GM21515 (cell line): ENCODE measurements around the gene GCDH.
"Not testable (repeated sequence)": the region's sequence is repeated elsewhere in the genome, so short reads cannot be mapped to it uniquely, and the experiment has no call there.

Experiments used
- ATAC-seq: cut with Tn5 transposase; IDR thresholded peaks from one replicate; pipeline ENCODE4 v1.9.1; 2021; ENCODE audit not compliant: unreplicated experiment

GCDH gene

GRCh38 chr19:12872255-12872654 is 18.7 kb upstream of the GCDH start:
- ATAC-seq: no peak

- ATAC-seq: no peak
These were observed 17.7 kb upstream of the GCDH start for GRCh38 chr19:12872941-12873890.

- no peak for ATAC-seq
These were observed 16.8 kb upstream of the GCDH start for GRCh38 chr19:12873891-12874745.

DNA sequence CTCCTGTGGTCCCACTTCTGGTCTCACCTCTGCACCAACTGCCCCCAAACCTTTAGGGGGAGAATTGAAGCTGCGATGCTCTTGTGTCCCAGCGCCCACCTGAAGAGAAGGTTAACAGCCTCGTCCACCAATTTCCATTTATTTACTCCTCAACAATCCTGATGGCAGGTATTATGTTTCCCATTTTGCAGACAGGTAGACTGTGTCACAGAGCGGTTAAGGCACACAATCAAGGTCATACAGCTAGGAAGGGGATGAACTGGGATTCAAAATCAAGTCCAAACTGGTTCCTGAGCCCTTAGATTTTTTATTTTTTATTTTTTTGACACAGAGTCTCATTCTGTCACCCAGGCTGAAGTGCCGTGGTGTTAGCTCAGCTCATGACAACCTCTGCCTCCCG is 15.9 kb upstream of the GCDH start:
- no peak for ATAC-seq

GRCh38 chr19:12880551-12881171 is 10.3 kb upstream of the GCDH start:
- no peak for ATAC-seq

DNA sequence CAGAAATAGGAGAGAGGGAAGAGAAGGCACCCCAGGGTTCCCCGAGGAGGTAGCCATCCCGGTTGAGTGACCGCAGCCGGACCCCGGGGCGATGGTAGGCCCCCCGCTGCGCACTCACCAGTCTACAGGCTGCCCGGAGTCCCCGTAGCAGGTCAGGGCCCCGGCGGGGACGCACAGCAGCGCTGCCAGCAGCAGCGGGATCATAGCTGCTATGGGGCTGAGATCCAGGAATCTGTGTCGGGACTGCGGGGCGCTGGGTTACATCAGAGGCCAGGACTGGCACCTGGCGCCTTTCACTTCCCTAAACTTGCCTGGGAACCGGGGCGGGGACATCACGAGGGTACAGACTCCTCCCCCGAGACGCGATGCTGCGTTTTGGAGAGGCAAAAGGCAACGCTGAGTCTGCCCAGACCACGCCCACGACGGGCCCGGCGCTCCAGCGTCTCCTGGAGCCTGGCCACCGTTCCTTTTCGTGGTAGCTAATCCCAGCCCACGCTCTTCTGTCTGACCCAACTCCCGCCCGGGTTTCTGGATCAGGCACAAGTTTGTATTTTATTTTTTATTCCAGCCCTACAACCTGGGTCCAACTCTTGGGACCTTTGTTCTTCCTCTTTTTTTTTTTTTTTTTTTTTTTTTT is 9.7 kb upstream of the GCDH start, which contains the start of gene DNASE2:
TSS of gene DNASE2 (minus strand) at position 278 of the 637 bp plus-strand sequence. CDS start at position 204, 74 bp downstream.
- peak; percentile 63 for ATAC-seq

DNA sequence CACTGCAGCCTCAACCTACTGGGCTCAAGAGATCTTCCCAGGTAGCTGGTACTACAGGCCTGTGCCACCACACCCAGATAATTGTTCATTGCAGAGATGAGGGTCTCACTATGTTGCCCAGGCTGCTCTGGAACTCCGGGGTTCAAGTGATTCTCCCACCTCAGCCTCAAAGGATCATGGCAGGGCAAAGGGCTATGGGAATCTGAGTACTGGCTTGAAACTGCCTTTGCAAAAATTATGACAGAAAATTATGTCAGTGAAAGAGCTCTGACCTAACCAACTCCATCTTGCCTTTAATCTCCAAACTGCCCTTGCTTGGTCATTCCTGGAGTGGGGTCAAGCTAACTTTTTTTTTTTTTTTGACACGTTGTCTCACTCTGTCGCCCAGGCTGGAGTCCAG is 8.4 kb upstream of the GCDH start:
- no peak for ATAC-seq

- ATAC-seq: no peak
These were observed 6.8 kb upstream of the GCDH start for GRCh38 chr19:12884202-12884601.

- ATAC-seq: no peak
These were observed 6.4 kb upstream of the GCDH start for GRCh38 chr19:12884627-12884925.

- ATAC-seq: no peak
These were observed 5.8 kb upstream of the GCDH start for GRCh38 chr19:12884926-12885748.

DNA sequence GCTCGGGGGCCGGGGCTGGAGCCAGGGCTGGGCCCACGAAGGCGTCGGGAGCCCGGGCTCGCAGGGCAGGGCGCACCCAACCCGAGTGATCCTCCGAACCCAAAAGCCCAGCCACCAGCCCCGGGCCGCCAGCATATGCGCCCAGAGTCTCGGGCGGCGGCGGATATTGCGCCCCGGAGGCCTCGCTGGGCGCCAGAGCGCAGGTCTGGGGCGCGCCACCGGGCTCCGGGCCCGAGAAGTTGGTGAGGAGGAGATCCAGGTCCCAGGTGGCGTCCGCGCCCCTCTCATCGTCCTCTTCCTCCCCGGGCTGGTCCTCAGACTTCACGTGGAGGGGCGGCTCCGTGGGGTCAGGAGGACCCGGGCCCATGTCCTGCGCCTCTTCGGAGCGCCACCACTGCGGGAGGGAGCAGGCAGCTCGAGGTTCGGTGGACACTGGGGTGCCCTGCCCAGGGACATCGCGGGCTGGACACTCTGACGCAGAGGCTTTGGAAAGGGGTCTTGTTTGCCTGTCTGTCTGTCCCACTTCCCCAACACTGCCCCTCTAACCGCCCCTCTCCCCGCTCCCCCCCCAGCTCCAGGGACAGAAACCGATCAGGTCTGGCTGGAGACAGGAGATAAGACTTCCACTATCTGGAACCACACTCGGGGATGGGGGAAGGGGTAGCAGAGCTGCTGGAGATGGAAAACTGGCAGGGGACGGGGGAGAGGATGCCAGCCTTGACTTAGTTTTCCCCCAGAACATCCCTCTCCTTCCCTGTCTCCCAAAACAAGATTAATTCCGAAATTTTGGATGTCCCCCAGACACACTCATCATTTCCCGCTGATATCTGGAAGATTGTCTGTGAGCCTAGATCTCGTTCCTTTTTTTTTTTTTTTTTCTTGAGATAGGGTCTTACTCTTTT is 5.0 kb upstream of the GCDH start:
- no peak for ATAC-seq

- no peak for ATAC-seq
These were observed 4.3 kb upstream of the GCDH start for GRCh38 chr19:12886651-12886968.

- ATAC-seq: no peak
These were observed 3.8 kb upstream of the GCDH start, which contains the start of gene KLF1 for GRCh38 chr19:12886969-12887747. TSS of gene KLF1 (minus strand) at chr19:12887201. CDS start at chr19:12887140, 61 bp downstream.

- no peak for ATAC-seq
These were observed 2.9 kb upstream of the GCDH start for GRCh38 chr19:12888006-12888603.

DNA sequence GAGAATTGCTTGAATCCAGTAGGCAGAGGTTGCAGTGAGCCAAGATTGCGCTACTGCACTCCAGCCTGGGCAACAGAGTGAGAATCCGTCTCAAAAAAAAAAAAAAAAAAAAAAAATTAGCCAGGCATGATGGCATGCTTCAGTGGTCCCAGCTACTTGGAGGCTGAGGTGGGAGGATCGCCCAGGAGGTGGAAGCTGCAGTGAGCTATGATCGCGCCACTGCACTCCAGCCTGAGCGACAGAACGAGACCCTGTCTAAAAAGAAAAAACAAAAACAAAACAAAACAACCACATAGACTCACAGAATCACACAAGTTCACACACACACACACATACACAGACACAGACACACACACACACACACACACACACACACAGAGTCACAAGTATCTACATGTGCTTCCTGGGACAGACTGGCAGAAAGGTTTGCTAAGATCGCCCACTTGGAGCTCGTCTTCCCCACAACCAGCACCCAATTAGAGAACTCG is 617 bp upstream of the GCDH start:
- not testable (repeated sequence) for ATAC-seq

GRCh38 chr19:12891553-12892021 is 627 bp downstream of the GCDH start:
- no peak for ATAC-seq

GRCh38 chr19:12893582-12893981 is 2.6 kb downstream of the GCDH start:
- ATAC-seq: no peak

GRCh38 chr19:12896460-12896859 is 5.5 kb downstream of the GCDH start:
- no peak for ATAC-seq
